HG03196 (cell line): ENCODE data around the gene SIGLEC15.
"Not testable (repeated sequence)": the region's sequence is repeated elsewhere in the genome, so short reads cannot be mapped to it uniquely, and the experiment has no call there.

Source experiments
- ATAC-seq: cut with Tn5 transposase; IDR thresholded peaks from one replicate; pipeline ENCODE4 v1.9.1; 2021; ENCODE audit not compliant: unreplicated experiment

The SIGLEC15 gene

DNA sequence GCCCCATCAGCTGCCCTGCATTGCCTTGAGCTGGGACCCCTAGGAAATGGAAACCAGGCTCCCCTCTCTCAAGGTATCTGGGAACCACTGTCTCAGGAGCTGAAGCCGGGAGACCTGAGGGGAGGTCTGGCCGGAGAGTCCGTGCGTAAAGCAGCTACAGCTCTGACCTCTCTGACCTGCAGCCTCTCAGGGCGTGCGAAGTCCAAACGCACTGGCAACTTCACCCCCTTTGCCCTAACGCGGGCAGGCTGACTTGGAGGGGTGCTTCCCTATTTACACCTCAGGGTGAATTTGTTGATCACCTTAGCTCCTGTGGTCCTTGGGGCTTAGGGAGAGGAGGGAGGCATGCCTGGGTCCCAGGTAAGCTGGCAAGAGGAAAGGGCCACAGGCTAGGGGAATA lies 17.5 kb downstream of the SIGLEC15 start:
- no peak for ATAC-seq

DNA sequence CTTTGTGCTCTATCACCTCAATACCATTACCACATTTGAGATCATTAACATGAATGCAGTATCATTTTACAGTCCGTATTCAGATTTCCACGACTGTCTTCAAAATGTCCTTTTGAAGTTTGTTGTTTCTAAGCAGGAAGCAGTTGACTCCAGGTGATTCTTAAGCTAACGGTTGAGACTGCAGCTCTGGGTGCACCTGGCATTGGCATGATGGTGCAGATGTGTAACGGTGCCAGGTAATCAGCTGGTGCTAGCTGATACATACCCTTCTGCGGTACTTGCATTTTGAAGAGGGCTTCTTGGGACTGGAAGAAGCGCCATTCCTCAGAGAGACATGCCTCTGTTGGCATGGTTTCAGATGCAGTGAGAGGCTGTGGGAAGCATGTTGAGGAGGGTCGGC lies 19.5 kb downstream of the SIGLEC15 start:
- ATAC-seq, result no peak

DNA sequence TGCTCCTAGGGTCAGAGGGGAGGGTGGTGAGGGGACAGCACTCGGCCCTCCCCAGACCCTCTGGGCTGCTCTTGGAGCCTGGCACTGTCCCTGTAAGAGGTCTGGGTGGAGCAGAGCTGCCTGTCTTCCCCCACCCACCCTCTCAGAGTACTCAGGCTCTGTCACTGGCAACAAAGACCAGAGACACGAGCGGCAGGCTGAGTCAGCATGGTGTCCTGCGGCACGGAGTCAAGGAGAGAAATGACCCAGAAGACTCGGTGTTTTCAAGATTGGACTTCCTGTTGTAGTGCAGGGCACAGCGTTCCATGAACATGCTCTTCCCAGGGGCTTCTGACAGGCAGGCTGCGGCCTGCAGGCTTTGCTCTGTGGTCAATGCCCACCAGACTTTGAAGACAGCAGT lies 19.9 kb downstream of the SIGLEC15 start:
- ATAC-seq, result no peak

DNA sequence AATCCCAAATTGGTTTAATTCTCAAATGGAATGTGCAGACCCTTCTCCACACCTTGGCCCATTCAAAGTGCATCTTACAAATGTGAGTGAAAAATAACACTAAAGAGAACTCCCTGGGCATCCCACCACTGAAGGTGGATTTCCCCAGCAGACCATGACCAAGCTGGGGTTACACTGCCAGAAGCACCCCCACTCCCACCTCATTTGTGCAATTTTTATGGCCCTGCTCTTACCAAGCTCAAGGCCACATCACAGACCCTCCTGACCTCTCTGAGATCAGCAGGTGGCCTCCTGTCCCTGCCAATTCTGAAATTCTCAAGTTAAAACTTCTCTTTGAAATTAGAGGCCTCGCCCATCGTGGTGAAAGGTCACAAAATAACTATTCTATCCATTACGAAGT lies 21.6 kb downstream of the SIGLEC15 start:
- no peak for ATAC-seq

DNA sequence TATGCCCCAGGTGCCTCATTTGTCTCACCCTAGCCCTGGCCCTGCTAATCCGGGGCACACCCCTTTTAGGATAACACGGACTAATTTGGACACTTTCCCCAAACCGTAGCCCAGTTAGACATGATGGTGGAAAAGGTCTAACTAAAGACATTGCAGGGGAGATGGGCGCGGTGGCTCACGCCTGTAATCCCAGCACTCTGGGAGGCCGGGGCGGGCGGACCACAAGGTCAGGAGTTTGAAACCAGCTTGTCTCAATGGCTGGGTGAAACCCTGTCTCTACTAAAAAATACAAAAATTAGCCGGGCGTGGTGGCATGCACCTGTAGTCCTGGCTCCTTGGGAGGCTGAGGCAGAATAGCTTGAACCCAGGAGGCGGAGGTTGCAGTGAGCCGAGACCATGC lies 23.2 kb downstream of the SIGLEC15 start:
- ATAC-seq, result not testable (repeated sequence)

DNA sequence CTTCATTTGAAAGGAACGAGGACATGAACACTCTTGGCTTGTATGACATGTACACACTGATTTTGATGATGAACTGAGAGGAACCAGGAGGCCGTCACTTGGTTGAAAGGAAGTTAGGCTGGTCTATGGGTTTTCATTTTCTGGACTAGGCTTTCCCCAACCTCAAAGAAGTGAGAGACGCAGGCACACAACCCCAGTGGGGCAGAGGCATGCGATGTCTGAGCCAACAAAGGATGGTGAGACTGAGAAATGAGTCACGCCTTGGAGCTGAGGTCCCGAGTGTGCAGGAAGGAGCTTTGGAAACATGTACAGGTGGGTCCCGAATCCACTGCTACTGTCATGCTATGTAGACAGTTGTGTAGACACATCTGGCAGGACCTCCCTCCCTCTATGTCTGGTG lies 24.1 kb downstream of the SIGLEC15 start:
- no peak for ATAC-seq

DNA sequence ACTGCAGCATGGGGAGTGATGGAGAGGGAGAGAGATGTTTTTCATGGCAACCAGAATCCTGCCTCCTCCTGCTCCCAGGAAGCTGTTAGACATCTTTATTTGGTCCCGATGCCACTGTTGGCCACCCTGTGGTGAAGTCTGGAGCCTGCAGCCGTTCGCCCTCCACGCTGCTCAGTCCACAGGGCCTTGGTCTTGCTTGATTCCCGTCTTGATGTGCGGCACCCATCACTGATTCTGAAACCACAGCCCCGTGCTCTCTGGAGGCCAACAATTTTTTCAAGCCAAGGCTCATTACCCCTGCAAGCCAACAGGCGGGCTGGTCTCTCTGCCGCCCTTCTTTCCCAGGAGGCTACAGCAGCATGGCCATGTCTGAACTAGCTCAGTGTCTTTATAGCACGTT lies 24.5 kb downstream of the SIGLEC15 start:
- peak; percentile 46 for ATAC-seq

DNA sequence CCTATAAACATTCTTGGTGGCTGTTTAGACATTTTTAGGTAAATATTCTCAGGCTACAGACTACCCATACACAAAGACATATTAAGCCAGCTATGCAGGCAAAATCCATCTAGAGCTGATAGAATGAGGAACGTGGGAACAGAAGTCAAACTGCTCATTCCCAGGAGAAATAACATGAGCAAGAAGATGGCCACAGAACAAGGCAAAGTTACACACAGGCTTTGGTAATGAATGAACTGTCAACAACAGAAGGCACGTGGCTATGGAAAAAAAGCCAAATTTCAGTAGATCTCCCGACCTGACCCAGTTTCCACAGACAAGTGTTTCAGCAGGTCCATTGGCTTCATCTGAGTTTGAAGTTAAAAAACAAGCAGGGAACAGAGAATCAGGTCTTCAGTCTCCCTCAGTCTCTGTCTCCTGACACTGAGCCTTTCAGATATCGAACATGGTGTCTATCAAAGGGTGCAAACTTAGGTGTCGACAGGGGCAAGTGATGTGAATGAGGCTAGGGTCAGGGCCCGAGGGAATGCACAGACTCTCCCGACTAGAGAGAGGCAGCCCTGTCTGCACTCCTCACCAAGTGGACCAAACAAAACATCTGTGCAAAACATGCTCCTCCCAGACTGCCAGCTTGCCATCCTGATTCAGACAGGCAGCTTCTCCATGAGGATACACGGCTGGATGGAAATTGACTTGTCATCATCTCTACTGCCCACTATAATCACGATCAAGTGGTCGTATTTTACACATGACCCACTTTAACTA lies 25.9 kb downstream of the SIGLEC15 start:
- no peak for ATAC-seq

DNA sequence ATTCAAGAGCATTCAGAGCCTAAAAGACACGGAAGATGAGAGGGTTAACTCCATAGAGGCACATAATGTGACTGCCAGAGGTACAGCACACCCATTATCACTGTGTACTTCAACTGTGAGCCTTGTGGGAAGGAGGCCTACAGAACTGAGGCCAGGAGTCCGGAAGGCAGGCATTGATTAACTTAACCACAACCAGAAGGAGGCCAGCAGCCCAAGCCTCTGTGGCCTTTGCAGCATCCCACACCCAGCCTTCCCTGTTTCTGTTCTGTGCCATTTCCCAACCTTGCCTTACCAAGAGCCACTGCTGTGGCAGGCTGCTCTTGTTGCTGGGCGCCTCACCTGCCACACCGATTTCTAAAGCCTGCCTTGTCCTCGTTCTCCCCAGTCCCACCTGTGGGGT lies 27.2 kb downstream of the SIGLEC15 start:
- ATAC-seq, result no peak

DNA sequence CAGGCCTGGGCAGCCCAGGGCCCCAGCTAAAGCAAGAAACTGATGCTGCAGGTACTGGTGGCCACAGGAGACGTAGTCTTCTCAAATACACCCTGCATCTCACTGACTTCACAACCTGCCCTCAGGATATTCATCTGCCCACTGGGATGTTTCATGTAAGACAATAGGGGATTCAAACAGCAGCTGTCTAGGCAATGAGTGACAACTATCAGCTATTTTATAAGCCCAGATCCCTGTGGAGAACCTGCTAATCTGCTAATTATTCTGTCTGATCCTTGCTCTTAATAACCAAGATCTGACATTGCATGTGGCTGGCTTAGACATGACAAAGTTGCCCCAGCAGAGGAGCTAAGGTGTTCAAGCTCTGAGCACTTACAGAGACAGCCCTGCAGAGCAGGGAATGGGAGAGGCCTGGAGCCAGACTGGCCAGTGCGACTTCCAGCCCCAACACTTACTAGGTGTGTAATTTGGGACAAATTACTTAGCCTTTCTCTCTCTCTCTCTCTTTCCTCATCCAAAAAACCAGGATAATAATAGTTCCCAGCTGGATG lies 28.6 kb downstream of the SIGLEC15 start:
- no peak for ATAC-seq

DNA sequence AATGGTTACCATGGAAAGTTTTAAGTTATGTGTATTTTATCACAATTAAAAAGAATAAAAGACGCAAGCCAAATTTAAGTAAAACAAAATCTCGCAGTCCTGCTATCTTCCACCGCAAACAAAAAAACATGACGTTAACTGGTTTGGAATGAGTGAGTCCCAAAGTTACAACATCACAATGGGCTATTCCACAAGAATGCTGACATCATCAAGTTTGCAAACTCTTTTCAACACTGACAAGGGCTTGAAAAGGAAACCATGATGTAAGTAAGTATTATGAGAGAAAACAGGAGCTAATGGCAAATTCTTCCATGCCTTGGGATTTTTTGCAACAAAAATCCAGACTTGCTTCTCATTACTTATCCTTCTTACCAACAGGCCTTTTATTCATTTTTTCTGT lies 31.1 kb downstream of the SIGLEC15 start:
- no peak for ATAC-seq

DNA sequence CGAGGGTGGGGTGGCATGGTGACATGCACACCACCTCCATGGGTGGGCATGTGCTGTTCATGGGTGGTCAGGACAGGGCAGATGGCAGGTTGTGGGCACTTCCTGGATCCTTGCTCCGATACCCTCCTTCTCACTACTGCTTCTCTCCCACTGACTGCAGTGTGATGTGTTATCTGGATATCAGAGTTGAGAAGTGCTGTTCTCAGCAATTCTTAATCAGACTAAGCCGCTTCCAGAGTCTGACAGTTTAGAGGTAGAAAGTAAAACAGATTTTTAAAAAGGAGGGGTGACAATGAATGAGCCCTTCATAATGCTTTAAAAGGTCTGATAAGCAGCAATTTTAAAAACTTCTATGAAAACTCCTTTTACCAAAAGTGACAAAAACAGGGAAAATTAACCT lies 33.9 kb downstream of the SIGLEC15 start:
- no peak for ATAC-seq

DNA sequence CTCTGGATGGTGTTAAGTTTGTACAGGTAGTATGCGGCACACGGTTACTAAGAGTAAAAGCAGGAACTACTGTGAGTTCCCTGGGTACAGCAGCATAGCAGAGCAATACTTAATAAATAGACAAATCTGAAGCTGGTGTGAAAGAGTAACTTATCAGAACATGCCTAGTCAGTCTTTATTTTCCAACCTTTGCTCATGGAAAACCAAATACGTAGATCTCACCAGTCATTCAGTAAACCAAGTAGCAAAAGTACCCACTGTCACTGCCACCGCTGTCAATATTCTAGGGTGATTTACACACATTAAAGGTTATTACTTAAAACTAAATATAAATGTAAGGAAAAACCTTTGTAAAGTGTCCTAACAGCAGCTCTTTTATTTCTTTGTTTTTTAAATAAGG lies 35.0 kb downstream of the SIGLEC15 start:
- ATAC-seq, result no peak

DNA sequence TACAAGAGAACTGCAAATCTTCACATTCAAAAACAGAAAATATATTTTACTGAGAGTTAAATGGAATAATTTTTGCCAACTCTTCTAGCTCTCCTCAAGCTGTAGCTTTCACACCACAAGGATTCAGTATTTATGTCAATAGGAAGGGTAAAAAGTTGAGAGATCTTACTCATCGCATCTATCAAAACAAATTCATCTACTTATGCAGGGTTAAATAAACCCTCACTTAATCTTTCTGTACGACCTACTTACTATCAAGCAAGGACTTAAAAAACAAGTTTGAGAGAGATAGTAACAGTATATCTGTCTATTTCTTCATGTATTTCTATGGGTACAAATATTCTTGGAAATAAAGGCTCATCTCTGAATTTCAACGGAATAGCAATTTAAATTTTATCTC lies 35.5 kb downstream of the SIGLEC15 start:
- no peak for ATAC-seq

DNA sequence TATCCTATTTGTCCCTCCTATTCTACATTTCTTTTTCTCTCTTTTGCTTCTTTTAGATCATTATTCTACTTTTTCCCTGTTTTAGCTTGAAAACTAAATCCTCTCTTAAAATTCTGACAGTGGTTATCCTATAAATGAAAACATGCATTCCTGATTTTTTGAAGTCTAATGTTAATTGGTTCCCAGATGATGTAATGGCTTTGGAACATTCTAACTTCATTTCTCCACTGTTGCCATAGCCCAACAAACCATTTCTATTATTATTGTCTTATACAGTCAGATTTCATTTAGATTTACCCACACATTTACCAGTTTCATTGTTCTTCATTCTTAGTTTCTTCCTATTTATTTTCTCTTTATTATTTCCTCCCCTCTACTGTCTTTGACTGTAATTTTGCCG lies 36.5 kb downstream of the SIGLEC15 start:
- no peak for ATAC-seq

DNA sequence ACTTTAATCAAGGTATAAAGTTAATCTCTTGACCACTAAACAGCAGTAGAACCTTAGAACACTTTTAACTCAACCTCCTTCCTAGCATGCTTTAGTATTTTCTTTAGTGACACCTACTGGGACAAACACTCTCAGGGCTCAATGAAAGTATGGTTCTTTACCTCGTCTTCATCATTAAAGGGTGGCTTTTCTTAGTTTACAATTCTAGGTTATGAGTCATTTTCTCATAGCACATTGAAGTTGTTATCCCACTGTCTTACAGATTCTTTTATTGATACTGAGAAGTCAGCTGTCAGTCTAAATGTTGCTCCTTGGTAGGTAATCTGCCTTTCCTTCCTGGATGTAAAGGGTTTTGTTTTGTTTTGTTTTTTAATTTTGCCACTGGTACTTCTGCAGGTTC lies 38.0 kb downstream of the SIGLEC15 start:
- ATAC-seq, result no peak

DNA sequence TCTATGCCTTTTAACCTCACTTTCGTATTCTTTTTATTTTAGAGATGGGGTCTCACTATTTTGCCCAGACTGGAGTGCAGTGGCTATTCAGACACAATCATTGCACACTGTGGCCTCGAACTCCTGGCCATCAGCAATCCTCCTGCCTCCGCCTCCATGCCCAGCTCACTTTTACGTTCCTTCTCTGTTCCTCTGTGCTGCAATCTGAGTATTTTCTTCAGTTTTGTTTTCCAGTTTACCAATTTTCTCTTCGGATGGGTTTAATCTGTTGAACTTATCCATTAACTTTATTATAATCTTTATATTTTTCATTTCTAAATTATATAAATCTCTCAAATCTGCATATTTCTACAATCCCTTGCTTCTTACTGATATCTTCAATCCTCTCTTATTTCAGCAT lies 38.6 kb downstream of the SIGLEC15 start:
- no peak for ATAC-seq

DNA sequence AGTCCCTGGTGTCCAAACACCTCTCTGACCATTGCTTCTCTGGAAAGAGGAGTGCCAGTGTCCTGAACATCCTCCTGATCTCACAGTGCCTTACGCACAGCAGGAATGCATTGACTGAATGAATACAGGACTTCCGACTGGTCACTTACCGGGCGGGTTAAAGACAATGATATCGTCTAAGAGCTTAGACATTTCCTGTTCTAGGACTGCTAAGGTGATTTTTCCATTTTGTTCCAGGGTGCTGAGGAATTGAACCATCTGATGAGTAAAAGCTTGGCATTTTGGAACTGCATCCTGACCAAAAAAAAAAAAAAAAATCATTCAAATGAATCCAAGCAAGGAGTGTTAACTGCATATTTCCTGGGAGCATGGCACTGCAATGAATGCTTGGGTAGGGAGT lies 40.0 kb downstream of the SIGLEC15 start:
- ATAC-seq, result no peak

DNA sequence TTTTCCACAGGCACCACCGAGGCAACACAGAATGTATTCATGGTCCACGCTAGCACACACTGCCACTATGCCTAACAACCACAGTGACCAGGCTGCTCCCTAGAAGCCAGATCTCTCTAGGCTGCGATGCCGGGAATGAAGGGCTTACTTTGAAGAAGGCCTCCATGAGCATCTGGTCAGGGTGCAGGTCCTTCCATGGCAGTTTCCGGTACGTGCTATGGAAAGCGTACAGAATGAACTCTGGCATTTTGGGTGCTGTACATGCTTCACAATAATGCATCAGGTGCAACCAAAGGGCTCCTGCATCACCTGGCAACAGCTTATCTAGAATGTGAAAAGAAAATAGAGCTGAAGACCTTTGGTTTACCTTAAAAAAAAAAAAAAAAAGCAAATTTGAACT lies 44.9 kb downstream of the SIGLEC15 start:
- no peak for ATAC-seq

DNA sequence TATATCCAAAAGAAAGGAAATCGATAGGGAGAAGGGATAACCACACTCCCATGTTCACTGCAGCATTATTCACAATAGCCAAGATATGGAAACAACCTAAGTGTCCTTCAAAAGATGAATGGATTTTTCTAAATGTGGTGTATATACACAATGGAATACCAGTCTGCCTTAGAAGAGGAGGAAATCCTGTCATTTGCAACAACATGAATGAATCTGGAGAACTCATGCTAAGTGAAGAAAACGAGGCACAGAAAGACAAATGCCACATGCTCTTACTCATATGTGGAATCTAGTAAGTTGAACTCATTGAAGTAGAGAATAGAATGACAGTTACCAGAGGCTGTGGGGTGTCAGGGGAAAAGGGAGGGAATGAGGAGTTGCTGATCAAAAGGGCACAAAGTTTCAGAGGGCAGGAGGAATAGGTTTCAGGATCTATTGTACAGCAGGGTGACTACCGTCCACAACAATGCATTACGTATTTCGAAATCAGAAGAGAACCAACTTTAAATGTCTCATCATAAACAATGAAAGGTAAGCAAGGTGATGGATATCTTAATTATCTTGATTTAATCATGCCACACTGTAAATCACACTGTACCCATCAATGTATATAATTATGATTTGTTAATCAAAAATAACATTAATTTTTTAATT lies 46.1 kb downstream of the SIGLEC15 start:
- no peak for ATAC-seq

DNA sequence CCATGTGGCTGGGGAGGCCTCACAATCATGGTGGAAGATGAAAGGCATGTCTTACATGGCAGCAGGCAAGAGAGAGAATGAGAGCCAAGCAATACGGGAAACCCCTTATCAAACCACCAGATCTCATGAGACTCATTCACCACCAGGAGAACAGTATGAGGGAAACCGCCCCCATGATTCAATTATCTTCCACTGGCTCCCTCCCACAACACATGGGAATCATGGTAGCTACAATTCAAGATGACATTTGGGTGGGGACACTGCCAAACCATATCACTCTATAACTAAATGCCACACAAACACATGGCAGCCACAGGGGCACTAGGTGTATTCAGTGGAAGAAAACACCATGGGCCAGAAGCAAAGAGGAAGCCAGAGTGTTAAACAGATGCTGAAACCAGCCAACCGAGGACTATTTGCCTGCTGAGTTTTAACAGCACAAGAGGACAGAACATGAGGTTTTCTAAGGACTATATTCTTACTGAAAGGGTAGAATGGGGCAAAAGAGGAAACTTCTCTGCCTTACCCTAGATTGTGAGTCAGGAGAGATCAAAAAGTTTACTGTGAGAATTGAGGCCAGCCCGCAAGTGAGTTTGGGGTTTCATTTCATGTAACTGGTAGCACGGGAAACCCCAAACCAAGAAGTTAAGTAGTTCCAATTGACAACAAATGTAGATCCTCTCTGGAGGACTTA lies 49.2 kb downstream of the SIGLEC15 start:
- ATAC-seq, result peak; percentile 80

DNA sequence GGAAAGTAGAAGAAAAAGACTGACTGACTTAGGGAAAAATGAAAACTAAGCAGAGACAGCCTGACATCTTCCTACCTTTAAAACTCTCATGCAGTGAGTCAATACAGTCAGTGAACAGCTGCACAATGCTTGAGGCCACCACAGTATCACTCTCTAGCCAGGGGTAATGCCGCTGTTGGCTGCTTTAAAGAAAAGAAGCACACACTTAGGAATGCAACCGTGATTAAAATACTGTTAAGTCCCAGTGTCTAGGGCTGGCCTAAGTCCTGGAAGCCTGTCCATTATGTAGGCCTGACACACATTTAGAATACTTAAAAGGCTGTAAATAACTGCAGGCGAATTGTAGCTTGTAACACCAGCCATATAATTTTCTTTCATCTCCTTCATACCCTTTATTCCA lies 50.7 kb downstream of the SIGLEC15 start:
- ATAC-seq, result no peak
